Measurements from ENCODE around the gene GGCX. TPM values are rescaled to one million over a fixed set of nuclear protein-coding genes. Genes with fewer than 3 reads are reported as not detected.

GGCX gene
- total and polyA plus RNA-seq, 2 of the 13 experiments (the other 11 are each of a cell fraction or from before 2014, with no cell fraction given): 72.5 to 103 TPM

DNA sequence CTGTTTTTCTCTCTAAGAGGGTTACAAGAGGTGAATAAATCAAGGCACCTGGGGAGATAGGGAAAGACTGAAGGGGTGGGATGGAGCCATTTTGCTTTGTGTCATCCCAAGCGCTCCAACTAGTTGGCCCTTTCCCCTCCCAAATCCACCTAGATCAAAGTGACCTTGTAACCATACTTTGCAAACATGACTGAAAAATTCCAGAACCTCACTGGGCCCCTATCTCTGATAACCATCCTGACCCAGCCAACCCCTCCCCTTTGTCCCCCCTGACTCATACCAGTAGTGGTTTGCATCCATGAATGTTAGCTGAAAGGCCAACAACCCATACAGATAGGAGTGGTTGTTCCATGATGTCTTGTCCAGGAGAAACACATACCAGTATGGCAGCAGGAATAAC lies 3.1 kb downstream of the GGCX start (continued):
- TF ChIP-seq, protein P1, sequence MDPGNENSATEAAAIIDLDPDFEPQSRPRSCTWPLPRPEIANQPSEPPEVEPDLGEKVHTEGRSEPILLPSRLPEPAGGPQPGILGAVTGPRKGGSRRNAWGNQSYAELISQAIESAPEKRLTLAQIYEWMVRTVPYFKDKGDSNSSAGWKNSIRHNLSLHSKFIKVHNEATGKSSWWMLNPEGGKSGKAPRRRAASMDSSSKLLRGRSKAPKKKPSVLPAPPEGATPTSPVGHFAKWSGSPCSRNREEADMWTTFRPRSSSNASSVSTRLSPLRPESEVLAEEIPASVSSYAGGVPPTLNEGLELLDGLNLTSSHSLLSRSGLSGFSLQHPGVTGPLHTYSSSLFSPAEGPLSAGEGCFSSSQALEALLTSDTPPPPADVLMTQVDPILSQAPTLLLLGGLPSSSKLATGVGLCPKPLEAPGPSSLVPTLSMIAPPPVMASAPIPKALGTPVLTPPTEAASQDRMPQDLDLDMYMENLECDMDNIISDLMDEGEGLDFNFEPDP (CRISPR knock-in tag; conservative IDR thresholded peaks at IDR 0.05): no peak
- TF ChIP-seq ZNF850 (CRISPR knock-in tag; conservative IDR thresholded peaks at IDR 0.05) (no peak), HDAC1 (CRISPR knock-in tag; IDR thresholded peaks at IDR 0.05) (peak; percentile 59; the same call in 1 of the 2 replicates), PHF20 (CRISPR knock-in tag; IDR thresholded peaks at IDR 0.05) (no peak), ZNF703 (CRISPR knock-in tag; IDR thresholded peaks at IDR 0.05; ENCODE audit: borderline replicate concordance) (no peak), ZNF510 (CRISPR knock-in tag; IDR thresholded peaks at IDR 0.05; ENCODE audit: low read depth) (no peak), NFKB2 (CRISPR knock-in tag; IDR thresholded peaks at IDR 0.05; ENCODE audit: borderline replicate concordance) (no peak), HOXA3 (CRISPR knock-in tag; IDR thresholded peaks at IDR 0.05) (no peak), NR3C1 (CRISPR knock-in tag; IDR thresholded peaks at IDR 0.05) (no peak)
- TF ChIP-seq, protein P2, sequence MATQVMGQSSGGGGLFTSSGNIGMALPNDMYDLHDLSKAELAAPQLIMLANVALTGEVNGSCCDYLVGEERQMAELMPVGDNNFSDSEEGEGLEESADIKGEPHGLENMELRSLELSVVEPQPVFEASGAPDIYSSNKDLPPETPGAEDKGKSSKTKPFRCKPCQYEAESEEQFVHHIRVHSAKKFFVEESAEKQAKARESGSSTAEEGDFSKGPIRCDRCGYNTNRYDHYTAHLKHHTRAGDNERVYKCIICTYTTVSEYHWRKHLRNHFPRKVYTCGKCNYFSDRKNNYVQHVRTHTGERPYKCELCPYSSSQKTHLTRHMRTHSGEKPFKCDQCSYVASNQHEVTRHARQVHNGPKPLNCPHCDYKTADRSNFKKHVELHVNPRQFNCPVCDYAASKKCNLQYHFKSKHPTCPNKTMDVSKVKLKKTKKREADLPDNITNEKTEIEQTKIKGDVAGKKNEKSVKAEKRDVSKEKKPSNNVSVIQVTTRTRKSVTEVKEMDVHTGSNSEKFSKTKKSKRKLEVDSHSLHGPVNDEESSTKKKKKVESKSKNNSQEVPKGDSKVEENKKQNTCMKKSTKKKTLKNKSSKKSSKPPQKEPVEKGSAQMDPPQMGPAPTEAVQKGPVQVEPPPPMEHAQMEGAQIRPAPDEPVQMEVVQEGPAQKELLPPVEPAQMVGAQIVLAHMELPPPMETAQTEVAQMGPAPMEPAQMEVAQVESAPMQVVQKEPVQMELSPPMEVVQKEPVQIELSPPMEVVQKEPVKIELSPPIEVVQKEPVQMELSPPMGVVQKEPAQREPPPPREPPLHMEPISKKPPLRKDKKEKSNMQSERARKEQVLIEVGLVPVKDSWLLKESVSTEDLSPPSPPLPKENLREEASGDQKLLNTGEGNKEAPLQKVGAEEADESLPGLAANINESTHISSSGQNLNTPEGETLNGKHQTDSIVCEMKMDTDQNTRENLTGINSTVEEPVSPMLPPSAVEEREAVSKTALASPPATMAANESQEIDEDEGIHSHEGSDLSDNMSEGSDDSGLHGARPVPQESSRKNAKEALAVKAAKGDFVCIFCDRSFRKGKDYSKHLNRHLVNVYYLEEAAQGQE (IDR thresholded peaks at IDR 0.05; ENCODE audit: borderline replicate concordance in 1 of 2, low read depth in 1 of 2, low read length in 2 of 2): no peak
- TF ChIP-seq, protein P3, sequence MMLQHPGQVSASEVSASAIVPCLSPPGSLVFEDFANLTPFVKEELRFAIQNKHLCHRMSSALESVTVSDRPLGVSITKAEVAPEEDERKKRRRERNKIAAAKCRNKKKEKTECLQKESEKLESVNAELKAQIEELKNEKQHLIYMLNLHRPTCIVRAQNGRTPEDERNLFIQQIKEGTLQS (CRISPR knock-in tag; IDR thresholded peaks at IDR 0.05): peak; percentile 56; the same call in 1 of the 2 replicates
- TF ChIP-seq, protein P4, sequence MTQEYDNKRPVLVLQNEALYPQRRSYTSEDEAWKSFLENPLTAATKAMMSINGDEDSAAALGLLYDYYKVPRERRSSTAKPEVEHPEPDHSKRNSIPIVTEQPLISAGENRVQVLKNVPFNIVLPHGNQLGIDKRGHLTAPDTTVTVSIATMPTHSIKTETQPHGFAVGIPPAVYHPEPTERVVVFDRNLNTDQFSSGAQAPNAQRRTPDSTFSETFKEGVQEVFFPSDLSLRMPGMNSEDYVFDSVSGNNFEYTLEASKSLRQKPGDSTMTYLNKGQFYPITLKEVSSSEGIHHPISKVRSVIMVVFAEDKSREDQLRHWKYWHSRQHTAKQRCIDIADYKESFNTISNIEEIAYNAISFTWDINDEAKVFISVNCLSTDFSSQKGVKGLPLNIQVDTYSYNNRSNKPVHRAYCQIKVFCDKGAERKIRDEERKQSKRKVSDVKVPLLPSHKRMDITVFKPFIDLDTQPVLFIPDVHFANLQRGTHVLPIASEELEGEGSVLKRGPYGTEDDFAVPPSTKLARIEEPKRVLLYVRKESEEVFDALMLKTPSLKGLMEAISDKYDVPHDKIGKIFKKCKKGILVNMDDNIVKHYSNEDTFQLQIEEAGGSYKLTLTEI (CRISPR knock-in tag; conservative IDR thresholded peaks at IDR 0.05): no peak
- TF ChIP-seq, protein P5, sequence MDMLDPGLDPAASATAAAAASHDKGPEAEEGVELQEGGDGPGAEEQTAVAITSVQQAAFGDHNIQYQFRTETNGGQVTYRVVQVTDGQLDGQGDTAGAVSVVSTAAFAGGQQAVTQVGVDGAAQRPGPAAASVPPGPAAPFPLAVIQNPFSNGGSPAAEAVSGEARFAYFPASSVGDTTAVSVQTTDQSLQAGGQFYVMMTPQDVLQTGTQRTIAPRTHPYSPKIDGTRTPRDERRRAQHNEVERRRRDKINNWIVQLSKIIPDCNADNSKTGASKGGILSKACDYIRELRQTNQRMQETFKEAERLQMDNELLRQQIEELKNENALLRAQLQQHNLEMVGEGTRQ (IDR thresholded peaks at IDR 0.05; ENCODE audit: low read depth, low read length): no peak
- TF ChIP-seq, protein P5 (CRISPR knock-in tag; IDR thresholded peaks at IDR 0.05; ENCODE audit: borderline replicate concordance): no peak
- TF ChIP-seq, protein P6, sequence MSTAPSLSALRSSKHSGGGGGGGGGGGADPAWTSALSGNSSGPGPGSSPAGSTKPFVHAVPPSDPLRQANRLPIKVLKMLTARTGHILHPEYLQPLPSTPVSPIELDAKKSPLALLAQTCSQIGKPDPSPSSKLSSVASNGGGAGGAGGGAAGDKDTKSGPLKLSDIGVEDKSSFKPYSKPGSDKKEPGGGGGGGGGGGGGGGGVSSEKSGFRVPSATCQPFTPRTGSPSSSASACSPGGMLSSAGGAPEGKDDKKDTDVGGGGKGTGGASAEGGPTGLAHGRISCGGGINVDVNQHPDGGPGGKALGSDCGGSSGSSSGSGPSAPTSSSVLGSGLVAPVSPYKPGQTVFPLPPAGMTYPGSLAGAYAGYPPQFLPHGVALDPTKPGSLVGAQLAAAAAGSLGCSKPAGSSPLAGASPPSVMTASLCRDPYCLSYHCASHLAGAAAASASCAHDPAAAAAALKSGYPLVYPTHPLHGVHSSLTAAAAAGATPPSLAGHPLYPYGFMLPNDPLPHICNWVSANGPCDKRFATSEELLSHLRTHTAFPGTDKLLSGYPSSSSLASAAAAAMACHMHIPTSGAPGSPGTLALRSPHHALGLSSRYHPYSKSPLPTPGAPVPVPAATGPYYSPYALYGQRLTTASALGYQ (CRISPR knock-in tag; IDR thresholded peaks at IDR 0.05): no peak
- TF ChIP-seq, protein P7, sequence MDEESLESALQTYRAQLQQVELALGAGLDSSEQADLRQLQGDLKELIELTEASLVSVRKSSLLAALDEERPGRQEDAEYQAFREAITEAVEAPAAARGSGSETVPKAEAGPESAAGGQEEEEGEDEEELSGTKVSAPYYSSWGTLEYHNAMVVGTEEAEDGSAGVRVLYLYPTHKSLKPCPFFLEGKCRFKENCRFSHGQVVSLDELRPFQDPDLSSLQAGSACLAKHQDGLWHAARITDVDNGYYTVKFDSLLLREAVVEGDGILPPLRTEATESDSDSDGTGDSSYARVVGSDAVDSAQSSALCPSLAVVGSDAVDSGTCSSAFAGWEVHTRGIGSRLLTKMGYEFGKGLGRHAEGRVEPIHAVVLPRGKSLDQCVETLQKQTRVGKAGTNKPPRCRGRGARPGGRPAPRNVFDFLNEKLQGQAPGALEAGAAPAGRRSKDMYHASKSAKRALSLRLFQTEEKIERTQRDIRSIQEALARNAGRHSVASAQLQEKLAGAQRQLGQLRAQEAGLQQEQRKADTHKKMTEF (CRISPR knock-in tag; IDR thresholded peaks at IDR 0.05): 0 out of 2 replicates have a peak, but pooled peaks have one; percentile 22

Measured in HepG2 (cell line).